GM19193 (cell line): Measurements from ENCODE around the gene EPHA5.

Experiments
- POLR2A ChIP-seq: IDR thresholded peaks from 4 replicates; pipeline ENCODE4 v1.6.1; 2011; ENCODE audit not compliant: insufficient read depth, insufficient read length; ENCODE audit errors: extremely low read depth

The EPHA5 gene

GRCh38 chr4:65559270-65559669, 111.0 kb downstream of the EPHA5 start:
- TF ChIP-seq POLR2A = no peak

- no peak for TF ChIP-seq POLR2A
These were observed 118.2 kb downstream of the EPHA5 start for GRCh38 chr4:65552057-65552456.

GRCh38 chr4:65550500-65550899, 119.8 kb downstream of the EPHA5 start:
- TF ChIP-seq POLR2A = no peak

GRCh38 chr4:65546882-65547416, 123.3 kb downstream of the EPHA5 start:
- no peak for TF ChIP-seq POLR2A

GRCh38 chr4:65538571-65538970, 131.7 kb downstream of the EPHA5 start:
- no peak for TF ChIP-seq POLR2A

- no peak for TF ChIP-seq POLR2A
These were observed 135.2 kb downstream of the EPHA5 start for GRCh38 chr4:65535113-65535512.

- no peak for TF ChIP-seq POLR2A
These were observed 148.6 kb downstream of the EPHA5 start for GRCh38 chr4:65521666-65522065.

- TF ChIP-seq POLR2A = no peak
These were observed 154.6 kb downstream of the EPHA5 start for GRCh38 chr4:65515646-65516045.

GRCh38 chr4:65510976-65511375, 159.3 kb downstream of the EPHA5 start:
- TF ChIP-seq POLR2A = no peak

- TF ChIP-seq POLR2A = no peak
These were observed 162.1 kb downstream of the EPHA5 start for GRCh38 chr4:65508168-65508567.

GRCh38 chr4:65502131-65502701, 168.1 kb downstream of the EPHA5 start:
- no peak for TF ChIP-seq POLR2A

- no peak for TF ChIP-seq POLR2A
These were observed 171.7 kb downstream of the EPHA5 start for GRCh38 chr4:65498606-65499005.

- TF ChIP-seq POLR2A = no peak
These were observed 174.8 kb downstream of the EPHA5 start for GRCh38 chr4:65495439-65495838.

GRCh38 chr4:65482410-65482809, 187.9 kb downstream of the EPHA5 start:
- no peak for TF ChIP-seq POLR2A

- no peak for TF ChIP-seq POLR2A
These were observed 197.8 kb downstream of the EPHA5 start for GRCh38 chr4:65472531-65472930.

GRCh38 chr4:65467068-65467680, 203.1 kb downstream of the EPHA5 start:
- TF ChIP-seq POLR2A = no peak
